Measurements from ENCODE around the gene SKIDA1.
A peak's percentile ranks its signal among the peaks of the same experiment; 100 is the strongest.

SKIDA1 gene

DNA sequence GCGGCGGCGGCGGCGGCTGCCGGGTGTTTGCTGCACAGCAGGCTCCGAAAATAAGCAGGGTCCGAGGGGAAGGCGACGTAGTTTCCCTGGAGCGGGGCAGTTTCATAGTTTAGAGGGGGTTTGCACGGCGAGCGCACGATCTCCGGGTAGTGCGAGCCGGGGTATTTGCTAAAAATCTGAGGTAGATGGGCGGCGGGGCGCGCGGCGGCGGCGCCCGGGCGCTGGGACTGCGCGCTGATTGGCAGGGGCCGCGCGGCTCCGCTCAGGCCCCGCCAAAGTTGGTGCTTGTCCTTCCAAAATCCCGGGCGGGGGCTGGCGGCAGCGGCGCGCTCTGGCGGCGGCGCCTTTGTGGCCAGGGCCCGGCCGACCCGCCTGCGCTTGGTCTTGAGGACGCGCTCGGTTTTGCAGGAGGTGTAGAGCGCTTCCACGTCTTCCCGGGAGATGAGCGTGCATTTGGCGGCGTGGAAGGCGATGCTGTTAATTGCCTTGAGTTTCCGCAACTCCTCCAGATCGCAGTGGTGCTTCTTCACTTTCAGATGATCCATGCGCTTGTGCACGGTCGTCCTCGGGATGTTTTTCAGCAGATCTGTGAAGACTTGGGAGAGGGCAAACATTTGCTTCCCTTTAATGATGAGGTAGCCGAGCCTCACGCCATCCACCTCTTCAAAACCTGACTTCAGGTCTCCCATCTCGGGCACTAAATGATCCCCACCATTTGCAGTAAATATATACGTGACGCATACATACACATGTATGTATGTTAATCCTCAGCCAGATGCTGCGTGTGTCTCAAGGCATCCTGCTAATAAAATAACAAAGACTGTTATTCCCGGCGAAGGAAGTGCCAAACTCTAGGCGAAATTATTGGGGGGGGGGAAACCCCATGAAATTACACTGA is 8.1 kb downstream of the SKIDA1 start:
- DNase-seq (ENCODE audit: low spot score) = peak; percentile 61

DNA sequence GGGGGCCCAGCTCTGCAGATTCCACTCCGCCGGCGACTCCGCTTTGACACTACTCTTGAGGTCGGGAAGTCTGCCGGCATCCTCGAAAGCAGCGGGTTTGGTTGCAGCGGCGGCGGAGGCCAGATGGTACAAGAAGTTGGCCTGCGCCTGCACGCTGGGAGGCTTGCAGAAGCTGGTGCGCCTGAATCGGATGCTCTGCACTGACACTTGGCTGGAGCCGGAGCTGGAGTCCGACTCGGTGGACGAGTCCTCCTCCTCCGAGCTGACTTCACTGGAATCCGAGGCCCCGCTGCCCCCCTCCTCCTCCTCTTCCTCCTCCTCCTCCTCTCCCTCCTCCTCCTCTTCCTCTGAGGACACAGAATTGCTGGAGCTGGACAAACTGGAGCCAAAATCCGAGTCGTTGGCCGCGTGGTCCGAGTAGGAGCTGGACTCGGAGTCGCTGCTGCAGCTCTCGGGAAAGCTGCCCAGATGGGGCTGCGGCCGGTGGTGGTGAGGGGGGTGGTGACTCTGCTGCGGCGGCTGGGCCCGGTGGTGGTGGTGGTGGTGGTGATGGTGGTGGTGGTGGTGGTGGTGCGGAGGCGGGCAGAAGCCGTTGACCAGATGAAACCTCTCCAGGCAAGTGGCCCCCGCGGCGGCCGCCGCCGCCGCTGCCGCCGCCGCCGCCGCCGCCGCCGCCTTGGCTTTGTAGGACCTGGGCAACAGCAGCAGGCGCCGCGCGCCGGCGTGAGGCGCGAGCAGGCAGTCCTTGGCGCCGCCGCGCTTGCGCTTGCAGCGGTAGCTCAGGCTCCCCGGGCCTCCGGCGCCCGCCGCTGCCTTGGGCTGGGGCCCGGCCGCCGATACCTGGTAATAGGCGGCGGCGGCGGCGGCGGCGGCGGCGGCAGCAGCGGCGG is 9.0 kb downstream of the SKIDA1 start:
- peak; percentile 73 for DNase-seq (ENCODE audit: low spot score)

DNA sequence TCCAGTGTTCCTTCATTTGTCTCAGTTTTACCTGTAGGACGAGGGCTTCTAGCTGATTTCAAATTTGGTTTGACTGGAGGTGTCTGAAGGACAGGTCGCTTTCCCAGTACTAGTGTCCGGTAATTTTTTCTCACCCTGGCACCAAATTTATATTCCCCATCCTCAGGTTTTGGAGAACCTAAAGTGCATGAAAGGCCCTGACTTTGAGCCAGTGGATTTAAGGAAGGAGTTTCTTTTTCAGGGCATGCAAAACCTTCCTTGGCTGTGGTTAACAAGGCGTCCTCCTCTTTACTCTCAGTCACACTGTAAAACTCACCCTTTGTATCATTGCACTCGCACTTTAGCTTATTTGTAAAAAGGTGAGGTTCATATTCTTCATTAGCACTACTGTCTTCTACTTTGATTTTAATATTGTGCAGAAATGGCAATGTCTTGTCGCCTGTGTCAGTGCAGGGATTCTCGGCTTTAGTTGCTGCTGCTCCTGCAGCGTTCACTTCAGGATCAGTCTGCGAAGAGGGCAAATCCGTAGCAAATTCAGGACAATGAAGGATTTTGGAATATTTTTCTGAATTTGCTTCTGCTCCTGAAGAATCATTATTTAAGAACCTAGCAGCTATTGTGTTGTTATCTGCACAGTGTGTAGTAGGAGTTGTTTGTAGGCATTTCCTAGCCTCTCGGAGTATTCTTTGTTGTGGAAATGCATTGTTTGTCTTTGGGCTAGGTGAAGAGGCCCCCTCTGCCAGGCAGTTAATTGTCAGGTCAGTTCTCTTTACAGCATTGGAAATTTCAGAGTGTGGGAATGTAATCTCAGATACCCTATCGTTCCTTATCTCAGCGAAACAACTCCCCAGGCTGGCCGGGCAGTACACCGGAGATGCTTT is 9.9 kb downstream of the SKIDA1 start:
- DNase-seq (ENCODE audit: low spot score) = no peak

DNA sequence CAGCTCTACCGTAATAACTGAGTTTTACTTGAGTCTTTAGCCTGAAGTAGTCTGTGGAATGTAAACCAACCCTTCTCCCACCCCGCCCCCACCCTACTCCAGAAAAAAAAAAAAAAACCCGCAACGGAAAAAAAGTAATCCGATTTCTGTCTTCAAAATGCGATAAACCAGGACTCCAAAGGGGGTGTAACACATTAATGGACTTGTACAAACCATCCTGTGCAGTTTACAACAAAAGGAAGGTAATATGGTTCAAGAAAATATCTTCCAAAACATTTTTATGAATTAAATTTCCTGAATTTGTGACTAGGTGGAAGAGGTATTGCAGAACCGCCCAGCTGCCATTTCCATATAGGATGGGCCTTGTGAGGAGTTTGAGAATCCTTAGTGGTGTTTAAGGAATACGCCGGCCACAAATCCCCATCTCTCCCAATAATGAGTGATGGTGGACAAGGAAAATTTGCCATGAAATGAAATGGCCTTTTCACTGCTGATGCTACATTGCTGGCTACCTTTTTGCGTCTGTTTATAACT is 10.6 kb downstream of the SKIDA1 start:
- DNase-seq (ENCODE audit: low spot score) = no peak

DNA sequence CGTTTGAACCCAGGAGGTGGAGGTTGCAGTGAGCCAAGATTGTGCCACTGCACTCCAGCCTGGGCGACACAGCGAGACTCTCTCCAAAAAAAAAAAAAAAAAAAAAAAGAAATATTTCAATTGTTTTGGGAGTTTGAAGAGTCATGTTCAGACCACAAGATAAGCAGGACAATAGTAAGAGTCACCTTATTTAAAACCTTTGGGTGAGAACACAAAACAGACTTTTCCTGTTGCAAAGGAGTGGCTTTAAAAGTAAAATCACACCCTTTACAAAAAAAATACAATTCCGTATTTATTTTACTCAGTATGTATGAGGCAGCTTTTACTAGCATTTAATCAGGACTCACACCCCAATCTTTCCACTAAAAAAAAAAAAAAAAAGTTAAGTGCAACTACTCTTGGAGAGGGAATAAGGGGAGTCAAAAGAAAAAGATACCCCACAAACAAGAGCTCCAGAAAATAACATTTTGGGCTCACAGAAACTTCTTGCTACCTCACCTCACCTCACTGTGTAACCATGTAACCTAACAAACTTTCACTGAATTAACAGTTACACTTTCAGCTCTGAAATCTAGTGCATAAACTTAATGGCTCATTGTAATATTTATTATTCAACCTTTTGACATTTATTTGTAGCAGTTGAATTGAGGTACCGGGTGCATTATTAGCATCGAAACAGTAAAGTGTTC is 11.2 kb downstream of the SKIDA1 start:
- DNase-seq (ENCODE audit: low spot score) = no peak

DNA sequence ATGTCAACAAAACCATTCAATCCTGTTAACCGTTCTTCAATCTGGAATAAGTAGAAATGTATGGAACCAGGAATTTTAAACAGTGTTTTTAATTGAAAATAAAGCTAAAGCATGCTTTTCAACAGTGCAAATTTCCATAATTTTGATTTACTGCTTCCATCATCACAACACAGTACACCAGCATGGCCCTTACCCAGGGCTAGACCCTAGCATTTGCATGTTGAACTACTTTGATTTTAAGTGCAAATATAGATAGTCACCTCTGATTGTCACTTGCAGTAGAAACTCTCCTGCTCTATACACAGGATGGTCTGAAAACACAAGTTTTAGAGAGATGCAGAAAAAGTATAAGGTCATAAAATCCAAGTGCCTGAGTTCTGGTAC is 12.1 kb downstream of the SKIDA1 start:
- DNase-seq (ENCODE audit: low spot score) = no peak

DNA sequence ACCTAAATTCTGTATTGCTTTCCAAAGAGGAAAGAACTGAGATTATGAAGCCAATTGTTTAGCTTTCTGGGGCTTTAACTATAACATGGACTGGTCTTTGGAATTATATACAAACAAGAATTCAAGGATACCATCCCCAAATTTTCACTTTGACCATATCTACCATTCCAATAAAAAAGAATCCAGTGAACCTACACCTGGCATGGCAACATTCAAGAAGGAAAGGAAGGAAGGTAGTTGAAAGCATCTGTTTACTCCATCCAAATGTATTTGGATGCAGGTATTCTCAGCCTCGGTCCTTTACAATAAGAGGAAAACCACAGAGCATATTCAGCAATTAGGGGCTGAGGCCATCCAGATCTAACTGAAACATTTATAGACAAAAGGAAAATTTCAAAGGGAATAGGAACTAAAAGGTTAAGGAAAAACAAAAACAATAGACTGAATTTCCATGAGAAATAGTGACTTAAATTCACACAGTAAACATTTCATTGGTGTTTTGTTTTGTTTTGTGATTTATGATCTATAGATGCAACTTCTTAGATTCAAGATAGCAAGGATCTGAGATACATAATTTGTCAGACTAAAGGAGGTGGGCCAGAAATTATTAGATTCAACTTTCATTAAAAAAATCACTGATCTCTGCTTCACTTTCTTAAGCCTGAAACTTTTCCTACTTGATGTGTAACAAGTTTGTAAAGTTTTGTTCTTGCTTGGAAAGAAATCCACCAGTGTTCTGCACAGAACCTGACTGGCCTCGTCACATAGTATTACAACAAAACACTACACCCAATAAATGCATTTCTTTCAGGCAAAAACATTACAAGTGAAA is 12.7 kb downstream of the SKIDA1 start:
- DNase-seq (ENCODE audit: low spot score) = no peak

DNA sequence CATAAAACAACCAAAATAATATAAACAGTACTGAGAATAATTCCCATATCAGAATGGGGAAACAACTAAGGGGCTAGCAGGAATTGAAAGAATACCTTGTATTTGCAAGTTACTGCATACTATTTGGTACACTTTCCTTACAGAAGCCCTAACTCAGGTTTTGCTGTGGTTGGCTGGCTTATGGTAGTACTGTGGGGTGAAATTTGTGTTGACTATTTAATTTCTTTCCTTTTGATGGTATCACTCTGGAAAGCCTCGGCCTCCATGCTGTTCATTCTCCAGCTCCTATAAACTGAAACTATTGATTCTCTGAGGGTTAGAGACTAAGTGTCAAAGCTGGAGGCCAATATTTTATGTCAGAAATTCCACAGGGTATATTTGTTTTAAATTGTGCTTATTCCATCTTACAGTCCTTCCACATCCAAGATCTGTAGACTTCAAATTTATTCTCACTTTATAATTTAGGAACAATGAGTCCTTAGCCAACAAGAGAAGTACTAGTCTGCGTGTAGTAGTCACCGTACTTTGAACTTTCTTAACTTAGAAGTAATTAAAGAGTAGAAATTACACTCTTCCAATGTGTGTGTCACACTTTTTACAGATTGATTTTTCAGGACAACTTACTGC is 13.4 kb downstream of the SKIDA1 start:
- DNase-seq (ENCODE audit: low spot score) = no peak

DNA sequence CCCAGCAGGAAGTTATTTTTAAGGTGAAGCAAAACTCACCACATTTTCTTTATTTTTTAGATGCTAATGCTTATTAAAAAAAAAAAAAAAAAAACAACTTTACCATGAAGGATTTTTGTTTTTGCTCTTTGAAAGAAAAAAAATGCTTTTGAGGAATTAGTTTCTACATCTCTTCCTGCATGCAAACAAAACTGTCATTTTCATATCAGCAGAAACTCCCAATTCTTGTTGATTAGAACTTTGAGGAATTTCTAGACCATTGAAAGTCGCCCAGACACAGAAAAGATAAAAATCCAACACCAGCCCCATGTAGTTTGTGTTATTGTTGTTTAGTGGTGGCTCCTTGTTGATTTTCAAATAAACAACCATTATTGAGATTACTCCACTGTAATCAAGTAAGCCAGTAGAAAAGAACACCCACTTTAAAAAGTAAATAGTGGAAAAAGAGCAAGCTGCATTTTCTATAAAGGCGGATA is 14.3 kb downstream of the SKIDA1 start:
- DNase-seq (ENCODE audit: low spot score) = no peak

DNA sequence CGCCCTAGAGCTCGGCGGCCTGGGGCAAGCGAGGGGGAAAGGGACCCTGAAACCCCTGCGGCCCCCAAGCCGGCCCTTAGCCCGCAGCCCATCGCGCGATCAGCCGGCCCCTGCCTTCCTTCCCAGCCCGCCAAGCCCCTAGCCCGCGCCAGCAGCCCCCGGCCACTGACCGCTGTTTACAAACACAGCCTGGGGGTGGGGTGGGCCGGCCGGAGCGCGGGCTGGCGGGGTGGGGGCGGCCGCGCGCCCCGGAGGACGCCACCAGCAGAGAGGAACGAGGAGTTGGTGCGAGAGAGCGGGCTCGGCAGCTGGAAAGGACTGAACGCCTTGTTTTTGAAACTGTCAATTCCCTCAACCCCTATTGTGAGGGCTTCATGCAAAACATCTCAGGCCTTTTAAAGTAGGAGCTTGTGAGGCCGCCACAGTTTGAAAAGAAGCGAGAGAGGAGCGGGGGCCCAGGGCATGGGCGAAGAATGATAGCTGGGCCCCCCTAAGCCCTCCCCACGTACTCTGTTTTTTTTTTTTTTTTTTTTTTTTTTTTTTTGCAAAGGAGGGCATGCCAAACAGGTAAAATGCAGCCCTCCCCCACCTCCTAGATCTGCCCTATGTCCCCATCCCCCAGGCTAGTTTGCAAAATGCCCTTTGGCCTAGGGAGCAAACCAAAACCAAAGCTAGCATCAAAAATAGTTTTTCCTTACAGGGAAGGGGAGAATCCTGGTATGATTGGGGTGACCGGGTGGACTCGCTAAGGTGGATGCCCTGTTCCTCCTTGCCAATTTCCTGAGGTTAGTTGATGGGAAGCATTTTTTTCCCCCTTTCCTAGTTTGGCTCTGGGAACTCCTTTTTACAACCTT is 15.0 kb downstream of the SKIDA1 start:
- DNase-seq (ENCODE audit: low spot score) = peak; percentile 52

DNA sequence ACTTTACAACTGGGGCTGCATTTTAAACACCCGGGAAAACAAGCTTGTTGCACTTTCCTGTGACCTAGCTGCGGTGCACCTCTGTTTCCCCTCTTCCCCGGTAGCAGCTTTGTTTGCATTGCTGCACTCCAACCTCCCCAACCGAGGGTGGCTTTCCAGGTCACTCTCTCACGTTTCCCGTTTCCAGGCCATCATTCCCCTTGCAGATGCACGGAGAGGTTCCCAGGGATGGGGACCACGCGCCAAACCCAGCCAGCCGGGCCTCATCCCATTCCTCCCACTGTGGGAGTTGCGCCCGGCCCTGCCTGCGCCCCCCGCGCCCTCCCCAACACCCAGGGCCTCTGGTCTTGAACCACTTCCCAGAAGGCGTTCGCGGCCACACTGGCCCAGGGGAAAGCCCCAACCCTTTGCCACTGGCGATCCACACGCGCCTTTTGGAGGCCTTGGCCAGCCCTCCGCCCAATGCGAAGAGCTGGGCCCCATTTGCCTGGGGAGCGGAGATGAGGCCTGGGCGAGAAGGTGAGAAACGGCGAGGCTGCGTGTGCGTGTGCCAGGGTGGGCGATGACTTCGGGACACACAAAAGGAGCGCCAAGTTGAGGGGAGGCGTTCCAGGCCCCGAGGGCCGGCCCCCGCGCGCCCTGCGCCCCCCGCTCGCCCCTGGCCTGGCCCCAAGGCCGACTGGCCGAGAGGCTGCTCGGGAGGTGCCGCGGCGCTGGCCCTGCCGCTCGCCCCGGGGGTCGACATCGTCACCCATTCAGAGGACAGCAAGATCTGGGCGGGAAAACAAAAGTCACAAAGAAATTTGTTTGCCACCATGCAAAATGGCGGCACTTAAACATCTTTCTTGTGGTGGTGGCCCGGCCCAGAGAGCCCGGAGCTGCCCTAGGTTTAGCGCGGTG is 15.9 kb downstream of the SKIDA1 start:
- no peak for DNase-seq (ENCODE audit: low spot score)

DNA sequence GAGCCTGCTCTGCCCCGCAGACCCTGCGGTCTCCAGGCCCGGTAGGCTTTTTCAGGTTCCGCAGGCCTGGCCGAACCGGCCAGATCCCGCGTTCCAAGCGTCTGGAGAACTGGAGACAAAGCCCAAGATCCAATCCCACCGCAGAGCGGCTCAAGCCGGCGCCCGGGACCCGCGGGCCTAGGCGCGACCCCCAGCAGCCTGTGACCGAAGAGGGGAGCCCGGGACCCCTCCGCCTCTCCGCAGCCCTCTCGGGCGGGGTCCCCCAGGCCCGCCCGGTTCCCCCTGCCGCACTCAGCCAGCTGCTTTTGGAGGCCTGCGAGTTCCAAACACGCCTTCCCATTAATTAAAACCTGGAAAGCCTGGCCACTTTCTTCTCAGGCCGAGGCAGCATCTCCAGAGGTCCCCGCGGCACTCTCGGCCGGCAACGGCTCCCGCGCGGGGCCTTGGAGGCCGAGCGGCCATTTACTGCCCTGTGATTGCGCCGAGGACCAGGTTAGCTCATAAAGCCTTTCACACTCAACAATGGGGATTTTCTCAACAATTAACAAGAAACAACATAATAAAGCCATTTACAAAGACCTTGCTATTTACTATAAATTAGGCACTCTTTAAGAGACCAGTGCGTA is 16.7 kb downstream of the SKIDA1 start:
- DNase-seq (ENCODE audit: low spot score) = no peak

DNA sequence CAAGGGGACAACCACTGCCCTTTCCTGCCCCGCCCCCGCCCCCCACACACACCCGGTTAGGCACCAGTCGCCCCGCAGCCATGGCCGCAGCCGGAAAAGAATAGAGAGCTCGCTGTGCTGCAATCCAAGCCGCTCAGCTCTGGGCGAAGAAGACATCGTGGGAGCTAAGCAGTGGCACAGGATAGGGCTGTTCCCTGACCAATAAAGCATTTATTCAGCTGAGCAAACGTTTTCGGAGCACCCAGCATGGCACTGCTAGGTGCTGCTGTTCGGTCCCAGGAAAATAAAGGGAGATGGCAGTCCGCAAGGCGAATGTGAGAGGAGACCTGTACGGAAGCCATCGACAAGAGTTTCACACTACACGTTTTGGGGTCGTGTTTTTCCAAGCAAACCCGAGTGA is 18.3 kb downstream of the SKIDA1 start:
- no peak for DNase-seq (ENCODE audit: low spot score)

DNA sequence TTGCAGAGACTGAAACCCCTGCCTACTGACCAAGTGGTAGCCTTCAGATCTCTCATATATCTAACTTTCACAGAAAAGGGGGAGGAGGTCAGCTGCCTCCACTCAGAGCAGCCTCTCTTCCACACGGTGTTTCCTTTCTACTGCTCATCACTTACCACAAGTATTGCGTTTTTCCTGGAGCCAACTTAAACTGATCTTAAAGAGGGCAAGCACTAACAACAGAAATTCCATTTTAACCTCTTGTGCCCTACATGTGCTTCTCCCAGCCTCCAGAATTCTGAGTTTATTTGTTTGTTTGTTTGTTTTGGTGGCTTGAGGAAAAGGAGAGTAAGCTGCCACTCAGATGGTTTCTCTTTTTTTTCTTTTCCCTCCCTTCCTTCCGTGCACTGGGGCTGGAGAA is 19.1 kb downstream of the SKIDA1 start:
- no peak for DNase-seq (ENCODE audit: low spot score)

DNA sequence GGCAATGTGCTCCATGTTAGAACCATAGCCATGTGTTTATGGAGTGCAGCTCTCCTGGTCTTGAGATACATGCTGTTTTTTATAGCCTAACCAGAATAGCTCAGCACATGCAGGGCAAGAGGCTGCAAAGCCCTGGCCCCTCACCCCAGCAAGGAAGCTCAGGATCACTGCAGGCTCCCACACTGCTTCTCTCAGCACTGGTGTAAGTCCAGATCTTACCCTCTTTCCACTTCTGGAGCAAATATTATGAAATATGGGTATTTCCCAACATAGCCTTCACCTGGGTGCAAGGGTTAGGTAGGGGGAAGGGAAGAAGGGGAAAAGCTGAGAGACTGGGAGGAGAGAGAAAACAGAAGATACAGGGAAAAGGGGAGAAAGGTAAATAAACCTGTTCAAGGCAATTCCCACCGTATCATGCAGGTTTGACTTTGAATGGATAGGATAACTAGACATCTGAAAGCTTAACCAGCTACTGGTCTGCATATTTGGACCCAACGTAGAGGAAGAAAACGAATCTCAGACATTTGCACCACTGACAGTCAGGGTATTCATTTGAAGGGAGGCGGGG is 19.7 kb downstream of the SKIDA1 start:
- DNase-seq (ENCODE audit: low spot score) = no peak

DNA sequence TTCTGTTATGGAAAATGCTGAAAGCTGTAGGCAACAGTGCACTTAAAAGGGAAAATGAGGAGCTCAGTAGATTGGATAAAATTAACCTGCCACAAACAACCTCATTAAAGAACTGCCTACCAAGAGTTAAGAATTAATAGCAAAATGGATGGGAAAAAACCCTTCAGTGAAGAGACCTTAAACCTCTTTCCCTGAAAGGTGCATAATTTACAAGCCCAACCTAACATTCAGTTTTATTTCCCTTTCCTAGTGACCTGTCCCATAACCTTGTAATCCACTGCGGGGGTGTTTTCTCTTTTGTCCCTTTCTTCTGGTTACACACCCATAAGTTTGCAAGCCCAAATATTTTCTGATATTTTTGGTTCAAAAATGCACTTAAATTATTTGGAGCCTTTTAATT is 21.9 kb downstream of the SKIDA1 start:
- DNase-seq (ENCODE audit: low spot score) = no peak

DNA sequence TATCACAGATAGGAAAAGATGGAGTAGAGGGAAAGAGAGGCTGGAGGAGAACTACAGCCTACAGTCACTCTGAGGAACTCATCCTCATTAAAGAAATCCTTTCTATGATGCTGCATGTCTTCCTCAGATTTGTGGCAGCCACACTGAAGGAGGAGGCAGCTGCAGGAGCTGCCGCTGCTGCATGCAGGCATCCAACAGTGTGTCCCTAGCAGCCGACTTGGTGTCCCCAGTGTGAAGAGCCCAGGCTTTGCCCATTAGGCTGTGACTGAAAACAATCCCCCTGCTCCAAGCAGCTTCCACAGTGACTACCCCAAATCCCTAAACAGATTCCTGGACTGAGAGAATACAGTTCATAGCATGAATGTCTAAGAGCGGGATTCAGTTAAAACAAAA is 23.1 kb downstream of the SKIDA1 start:
- no peak for DNase-seq (ENCODE audit: low spot score)
